Measurements from ENCODE around the gene URB1.

- no peak for TF ChIP-seq POLR2A (IDR thresholded peaks at IDR 0.05)
- no peak for TF ChIP-seq CTCF (IDR thresholded peaks at IDR 0.05)
Observed at GRCh38 chr21:32368386-32368785, 24.4 kb downstream of the URB1 start.
